Colonic mucosa (tissue), 4 donors: ENCODE data around the gene PEPD. TPM values are rescaled to one million over a fixed set of nuclear protein-coding genes. Genes with fewer than 3 reads are reported as not detected.

ENCODE experiments used
- DNase-seq: peaks from one replicate; pipeline ENCODE4 v3.0.0-alpha.2; 2020
- H3K27ac ChIP-seq: fragments of 200-600 bp; one replicate; pipeline ENCODE4 v1.8.0; 2021
- H3K27me3 ChIP-seq: fragments of 200-600 bp; one replicate; pipeline ENCODE4 v1.8.0; 2021
- H3K36me3 ChIP-seq: fragments of 200-600 bp; one replicate; pipeline ENCODE4 v1.8.0; 2021
- H3K4me1 ChIP-seq: fragments of 200-600 bp; one replicate; pipeline ENCODE4 v1.8.0; 2021; ENCODE audit warnings: mild to moderate bottlenecking
- H3K4me3 ChIP-seq: fragments of 200-600 bp; one replicate; pipeline ENCODE4 v1.8.0; 2021
- H3K9ac ChIP-seq, 2 donors: one replicate each; pipeline ENCODE4 v1.7.0; 2013; ENCODE audit warnings: control low read depth in 2 of 2, low read depth in 2 of 2, low read length in 2 of 2
- H3K9me3 ChIP-seq: fragments of 200-600 bp; one replicate; pipeline ENCODE4 v1.8.0; 2021
- CTCF ChIP-seq: fragments of 200-600 bp; IDR thresholded peaks from one replicate; pipeline ENCODE4 v1.8.0; 2022; ENCODE audit warnings: antibody characterized with exemption, mild to moderate bottlenecking
- intact Hi-C: fragments of 100-400 bp; cut with DNase I; formaldehyde crosslinking; loops from one replicate; pipeline ENCODE4 v1.14.1; 2022
- total RNA-seq, 2 donors: library from RNA; stranded (reverse); fragmentation: NEBNext Ultra II Directional in 1 of 2; extraction: Animal tissue kit (Norgen Biotek cat#: 25700) in 1 of 2; gene quantifications; one replicate each; pipeline ENCODE4 v1.2.1, GENCODE V29; 2021
- donor health status: healthy.
- donor health status: DM: no; HTN: no; CAD: no.
- donor health status: DM: no; HTN: no; CAD: no.

The PEPD gene
- total RNA-seq, 2 donors from 2014 or later: 47.9 to 71.4 TPM

- no peaks in the 10 kb centered on the region for H3K27me3 ChIP-seq
- H3K27ac ChIP-seq: no peak overlapping the region
- no peaks in the 10 kb centered on the region for H3K4me1 ChIP-seq
- TF ChIP-seq CTCF: no peak
- H3K9ac ChIP-seq: no peak overlapping the region
- H3K4me3 ChIP-seq: no peak overlapping the region
- no peaks in the 10 kb centered on the region for H3K9me3 ChIP-seq
- no peak for DNase-seq
- no peaks in the 10 kb centered on the region for H3K36me3 ChIP-seq
- intact Hi-C loops: no loop called here
These were observed 58.4 kb downstream of the PEPD start for GRCh38 chr19:33463199-33463598.

- Histone ChIP-seq H3K36me3 (no peaks in the 10 kb centered on the region), H3K9me3 (no peaks in the 10 kb centered on the region), H3K4me3 (no peak overlapping the region)
These were observed 59.3 kb downstream of the PEPD start for GRCh38 chr19:33462112-33462791.

GRCh38 chr19:33461256-33462111 is 60.1 kb downstream of the PEPD start:
- TF ChIP-seq CTCF: no peak
- H3K9me3 ChIP-seq: no peaks in the 10 kb centered on the region
- intact Hi-C loops: no loop called here
- H3K4me1 ChIP-seq: no peaks in the 10 kb centered on the region
- H3K9ac ChIP-seq: no peak overlapping the region
- H3K27me3 ChIP-seq: no peaks in the 10 kb centered on the region
- H3K4me3 ChIP-seq: no peak overlapping the region
- no peak overlapping the region for H3K27ac ChIP-seq
- DNase-seq: no peak
- no peaks in the 10 kb centered on the region for H3K36me3 ChIP-seq

More at GRCh38 chr19:33462112-33462791, 59.3 kb downstream of the PEPD start:
- intact Hi-C loops: no loop called here
- H3K4me1 ChIP-seq: no peaks in the 10 kb centered on the region
- no peaks in the 10 kb centered on the region for H3K27me3 ChIP-seq
- no peak for TF ChIP-seq CTCF
- no peak overlapping the region for H3K9ac ChIP-seq
- no peak overlapping the region for H3K27ac ChIP-seq
- no peak for DNase-seq

- H3K27ac ChIP-seq: no peak overlapping the region
- DNase-seq: no peak
- H3K9me3 ChIP-seq: no peaks in the 10 kb centered on the region
- no peaks in the 10 kb centered on the region for H3K36me3 ChIP-seq
- H3K4me1 ChIP-seq: no peaks in the 10 kb centered on the region
- no peak overlapping the region for H3K9ac ChIP-seq
- TF ChIP-seq CTCF: no peak
- no peaks in the 10 kb centered on the region for H3K27me3 ChIP-seq
- H3K4me3 ChIP-seq: no peak overlapping the region
- intact Hi-C loops: no loop called here
These were observed 61.2 kb downstream of the PEPD start for GRCh38 chr19:33460221-33460908.

- no peak overlapping the region for H3K27ac ChIP-seq
- TF ChIP-seq CTCF: no peak
- intact Hi-C loops: no loop called here
- no peak overlapping the region for H3K4me3 ChIP-seq
- H3K4me1 ChIP-seq: no peaks in the 10 kb centered on the region
- no peak overlapping the region for H3K9ac ChIP-seq
- no peaks in the 10 kb centered on the region for H3K27me3 ChIP-seq
- no peaks in the 10 kb centered on the region for H3K9me3 ChIP-seq
- H3K36me3 ChIP-seq: no peaks in the 10 kb centered on the region
- DNase-seq: no peak
These were observed 62.1 kb downstream of the PEPD start for GRCh38 chr19:33459222-33460090.
